IMR-90 (cell line): Measurements from ENCODE around the gene TOM1L1.

ENCODE experiments used
- CTCF ChIP-seq: conservative IDR thresholded peaks from 2 replicates; pipeline ENCODE4 v1.5.1; 2012; ENCODE audit warnings: mild to moderate bottlenecking, low read depth, low read length, improper control_type of control experiment
- MAFK ChIP-seq: IDR thresholded peaks from 2 replicates; pipeline ENCODE4 v1.6.1; 2012; ENCODE audit warnings: low read depth, low read length, improper control_type of control experiment
- MXI1 ChIP-seq: IDR thresholded peaks from 2 replicates; pipeline ENCODE4 v1.6.1; 2012; ENCODE audit warnings: low read depth, mild to moderate bottlenecking, low read length, moderate library complexity, borderline replicate concordance
- POLR2A ChIP-seq: IDR thresholded peaks from 2 replicates; pipeline ENCODE4 v1.6.1; 2012; ENCODE audit warnings: mild to moderate bottlenecking, low read depth, low read length

DNA sequence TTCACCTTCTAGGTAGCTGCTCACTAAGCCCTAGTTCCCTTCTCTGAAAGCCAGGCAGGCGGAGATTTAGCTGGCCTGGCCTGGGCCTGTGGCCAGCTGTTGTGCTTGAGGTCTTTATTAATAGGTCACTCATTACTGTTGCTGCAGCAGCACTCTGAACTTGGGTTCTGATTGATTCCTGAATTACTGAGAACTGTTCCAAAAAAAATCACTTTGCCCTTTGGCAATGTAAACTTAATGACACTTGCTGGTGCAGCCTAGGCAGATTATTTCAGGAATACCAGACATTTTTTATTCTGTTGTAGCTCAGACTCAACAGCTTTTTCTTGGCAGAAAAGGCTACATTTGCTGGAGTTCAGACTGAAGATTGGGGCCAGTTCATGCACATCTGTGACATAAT, 2.7 kb downstream of the TOM1L1 start:
- TF ChIP-seq MXI1, result no peak
- no peak for TF ChIP-seq CTCF
- TF ChIP-seq POLR2A, result no peak
- TF ChIP-seq MAFK, result no peak
